Neural progenitor cell (in vitro differentiated cells): Measurements from ENCODE around the gene ADAMTSL2.

ENCODE experiments used
- CTCF ChIP-seq: fragments of 200-600 bp; sonication (generic); IDR thresholded peaks from 2 replicates; pipeline ENCODE4 v1.5.1; 2017; ENCODE audit warnings: antibody characterized with exemption, mild to moderate bottlenecking
- EZH2phosphoT487 ChIP-seq: fragments of 200-600 bp; sonication (generic); IDR thresholded peaks from 2 replicates; pipeline ENCODE4 v1.6.1; 2017; ENCODE audit warnings: antibody characterized with exemption

- TF ChIP-seq EZH2phosphoT487 (no peak), CTCF (no peak)
Measured at GRCh38 chr9:133587051-133587450, 52.5 kb downstream of the ADAMTSL2 start.
